ENCODE measurements around the gene FBXL16. TPM values are rescaled to one million over a fixed set of nuclear protein-coding genes. Genes with fewer than 3 reads are reported as not detected.

FBXL16 gene
- polyA plus RNA-seq, 1 of the 3 experiments (the other 2 are of a cell fraction): 19.8 TPM

DNA sequence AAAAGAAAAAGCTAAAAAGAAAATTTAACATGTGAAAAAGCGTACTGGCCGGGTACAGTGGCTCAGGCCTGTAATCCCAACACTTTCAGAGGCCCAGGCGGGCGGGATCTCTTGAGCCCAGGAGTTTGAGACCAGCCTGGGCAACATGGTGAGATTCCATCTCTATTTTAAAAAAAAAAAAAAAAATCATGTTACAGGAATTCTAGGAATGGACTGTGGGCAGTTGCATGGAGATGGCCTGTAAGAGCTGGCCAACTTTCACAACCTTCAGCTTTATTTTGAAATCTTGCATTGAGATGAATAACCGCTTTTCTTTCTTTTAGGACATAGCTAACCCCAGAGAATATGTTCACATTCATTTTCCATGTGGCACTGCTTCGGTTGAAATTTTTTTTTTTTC, 43.4 kb upstream of the FBXL16 start:
- POLR2A ChIA-PET: no interaction called here
- Histone ChIP-seq H3K79me2 (ENCODE audit: insufficient read depth) (no peaks in the 10 kb centered on the region), H3K9me3 (no peaks in the 10 kb centered on the region), H3K27me3 (ENCODE audit: insufficient read depth) (no peaks in the 10 kb centered on the region), H3K9ac (no peak overlapping the region), H3K4me1 (ENCODE audit: control insufficient read depth in 1 of 2, insufficient read depth in 2 of 2, low read depth in 1 of 2, low read length in 1 of 2) (no peaks in the 10 kb centered on the region), H2AFZ (ENCODE audit: low read depth) (no peak overlapping the region), H3F3A (replicated peaks; ENCODE audit: insufficient read depth) (peaks cover 4% of the 10 kb centered on the region), H3K9me2 (no peaks in the 10 kb centered on the region), H4K20me1 (ENCODE audit: insufficient read depth) (no peaks in the 10 kb centered on the region), H3K4me2 (no peak overlapping the region), H3K27ac (ENCODE audit: low read depth in 2 of 2, low read length in 1 of 2) (no peak overlapping the region), H3K36me3 (replicated peaks in 1 of 2; ENCODE audit: control insufficient read depth in 1 of 2, insufficient read depth in 2 of 2, low read length in 1 of 2) (no peaks in the 10 kb centered on the region), H3K4me3 (ENCODE audit: low read depth in 2 of 2, low read length in 1 of 2) (no peak overlapping the region)
- CTCF ChIA-PET: interaction anchor here (1.1 to 1.6 kb wide), 3 partner anchors 8 to 37 kb away, joined by 3 to 5 read pairs (median 3); partner anchors contain the start of gene CIAO3
- WGBS (ENCODE audit: low lambda C conversion rate): 90% methylated on average over 6 of the region's 6 CpGs
- TF ChIP-seq, protein P1, sequence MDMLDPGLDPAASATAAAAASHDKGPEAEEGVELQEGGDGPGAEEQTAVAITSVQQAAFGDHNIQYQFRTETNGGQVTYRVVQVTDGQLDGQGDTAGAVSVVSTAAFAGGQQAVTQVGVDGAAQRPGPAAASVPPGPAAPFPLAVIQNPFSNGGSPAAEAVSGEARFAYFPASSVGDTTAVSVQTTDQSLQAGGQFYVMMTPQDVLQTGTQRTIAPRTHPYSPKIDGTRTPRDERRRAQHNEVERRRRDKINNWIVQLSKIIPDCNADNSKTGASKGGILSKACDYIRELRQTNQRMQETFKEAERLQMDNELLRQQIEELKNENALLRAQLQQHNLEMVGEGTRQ (IDR thresholded peaks at IDR 0.05; ENCODE audit: borderline replicate concordance, low read depth, low read length): no peak
- TF ChIP-seq RXRA (IDR thresholded peaks at IDR 0.05; ENCODE audit: borderline replicate concordance, low read depth) (no peak), TAF1 (IDR thresholded peaks at IDR 0.05; ENCODE audit: borderline replicate concordance, low read depth, low read length) (no peak), CHD2 (IDR thresholded peaks at IDR 0.05; ENCODE audit: low read length, partially characterized antibody) (no peak), MEF2A (IDR thresholded peaks at IDR 0.05; ENCODE audit: borderline replicate concordance, low read depth) (no peak)
- TF ChIP-seq, protein P2, sequence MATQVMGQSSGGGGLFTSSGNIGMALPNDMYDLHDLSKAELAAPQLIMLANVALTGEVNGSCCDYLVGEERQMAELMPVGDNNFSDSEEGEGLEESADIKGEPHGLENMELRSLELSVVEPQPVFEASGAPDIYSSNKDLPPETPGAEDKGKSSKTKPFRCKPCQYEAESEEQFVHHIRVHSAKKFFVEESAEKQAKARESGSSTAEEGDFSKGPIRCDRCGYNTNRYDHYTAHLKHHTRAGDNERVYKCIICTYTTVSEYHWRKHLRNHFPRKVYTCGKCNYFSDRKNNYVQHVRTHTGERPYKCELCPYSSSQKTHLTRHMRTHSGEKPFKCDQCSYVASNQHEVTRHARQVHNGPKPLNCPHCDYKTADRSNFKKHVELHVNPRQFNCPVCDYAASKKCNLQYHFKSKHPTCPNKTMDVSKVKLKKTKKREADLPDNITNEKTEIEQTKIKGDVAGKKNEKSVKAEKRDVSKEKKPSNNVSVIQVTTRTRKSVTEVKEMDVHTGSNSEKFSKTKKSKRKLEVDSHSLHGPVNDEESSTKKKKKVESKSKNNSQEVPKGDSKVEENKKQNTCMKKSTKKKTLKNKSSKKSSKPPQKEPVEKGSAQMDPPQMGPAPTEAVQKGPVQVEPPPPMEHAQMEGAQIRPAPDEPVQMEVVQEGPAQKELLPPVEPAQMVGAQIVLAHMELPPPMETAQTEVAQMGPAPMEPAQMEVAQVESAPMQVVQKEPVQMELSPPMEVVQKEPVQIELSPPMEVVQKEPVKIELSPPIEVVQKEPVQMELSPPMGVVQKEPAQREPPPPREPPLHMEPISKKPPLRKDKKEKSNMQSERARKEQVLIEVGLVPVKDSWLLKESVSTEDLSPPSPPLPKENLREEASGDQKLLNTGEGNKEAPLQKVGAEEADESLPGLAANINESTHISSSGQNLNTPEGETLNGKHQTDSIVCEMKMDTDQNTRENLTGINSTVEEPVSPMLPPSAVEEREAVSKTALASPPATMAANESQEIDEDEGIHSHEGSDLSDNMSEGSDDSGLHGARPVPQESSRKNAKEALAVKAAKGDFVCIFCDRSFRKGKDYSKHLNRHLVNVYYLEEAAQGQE (IDR thresholded peaks at IDR 0.05; ENCODE audit: low read depth, low read length): no peak
- DNase-seq: no peak

DNA sequence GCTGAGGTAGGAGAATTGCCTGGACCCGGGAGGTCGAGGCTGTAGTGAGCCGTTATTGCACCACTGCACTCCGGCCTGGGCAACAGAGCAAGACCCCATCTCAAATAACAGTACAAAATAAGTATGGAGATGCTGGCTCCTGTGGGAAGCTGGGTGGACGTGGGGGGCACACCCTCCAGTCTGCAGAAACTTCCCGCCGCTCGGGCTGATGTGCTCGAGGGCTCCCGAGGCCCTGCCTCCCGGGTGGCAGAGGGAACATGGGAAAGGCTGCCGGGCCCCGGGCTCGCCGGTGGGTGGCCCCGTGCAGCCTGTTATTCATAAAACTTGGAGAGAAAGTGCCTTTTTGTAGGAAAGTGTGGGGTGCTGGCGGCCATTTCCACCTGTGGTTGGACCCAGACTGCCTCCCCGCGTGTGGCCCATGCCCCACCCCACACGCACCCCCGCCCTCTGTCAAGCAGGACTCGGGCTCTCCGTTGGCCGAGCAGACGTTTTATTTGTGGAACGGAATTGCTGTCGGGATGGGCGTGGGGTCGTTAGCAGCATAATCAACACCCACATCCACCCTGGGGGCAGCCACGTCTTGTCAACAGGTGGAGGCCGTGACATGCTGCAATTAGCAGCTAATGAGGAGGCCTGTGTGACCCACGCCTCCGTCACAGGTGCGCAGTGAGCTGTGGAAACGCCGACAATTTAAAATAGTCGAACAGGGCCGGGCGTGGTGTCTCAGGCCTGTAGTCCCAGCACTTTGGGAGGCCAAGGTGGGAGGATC, 42.6 kb upstream of the FBXL16 start:
- Histone ChIP-seq H3K9me3 (no peaks in the 10 kb centered on the region), H3K79me2 (ENCODE audit: insufficient read depth) (no peaks in the 10 kb centered on the region), H3F3A (replicated peaks; ENCODE audit: insufficient read depth) (peaks cover 4% of the 10 kb centered on the region), H3K9me2 (no peaks in the 10 kb centered on the region), H2AFZ (ENCODE audit: low read depth) (no peak overlapping the region), H4K20me1 (ENCODE audit: insufficient read depth) (no peaks in the 10 kb centered on the region), H3K27me3 (ENCODE audit: insufficient read depth) (no peaks in the 10 kb centered on the region), H3K4me3 (ENCODE audit: low read depth in 2 of 2, low read length in 1 of 2) (no peak overlapping the region), H3K27ac (ENCODE audit: low read depth in 2 of 2, low read length in 1 of 2) (no peak overlapping the region), H3K4me2 (no peak overlapping the region), H3K4me1 (ENCODE audit: control insufficient read depth in 1 of 2, insufficient read depth in 2 of 2, low read depth in 1 of 2, low read length in 1 of 2) (no peaks in the 10 kb centered on the region), H3K9ac (no peak overlapping the region), H3K36me3 (replicated peaks in 1 of 2; ENCODE audit: control insufficient read depth in 1 of 2, insufficient read depth in 2 of 2, low read length in 1 of 2) (no peaks in the 10 kb centered on the region)
- ChIA-PET POLR2A (no interaction called here), CTCF (interaction anchor here (1.5 kb wide), 1 partner anchor 12 kb away, joined by 3 read pairs; no protein-coding TSS in a partner anchor)
- DNase-seq: no peak
- WGBS (ENCODE audit: low lambda C conversion rate): 90% methylated on average over 28 of the region's 39 CpGs
- TF ChIP-seq, protein P3, sequence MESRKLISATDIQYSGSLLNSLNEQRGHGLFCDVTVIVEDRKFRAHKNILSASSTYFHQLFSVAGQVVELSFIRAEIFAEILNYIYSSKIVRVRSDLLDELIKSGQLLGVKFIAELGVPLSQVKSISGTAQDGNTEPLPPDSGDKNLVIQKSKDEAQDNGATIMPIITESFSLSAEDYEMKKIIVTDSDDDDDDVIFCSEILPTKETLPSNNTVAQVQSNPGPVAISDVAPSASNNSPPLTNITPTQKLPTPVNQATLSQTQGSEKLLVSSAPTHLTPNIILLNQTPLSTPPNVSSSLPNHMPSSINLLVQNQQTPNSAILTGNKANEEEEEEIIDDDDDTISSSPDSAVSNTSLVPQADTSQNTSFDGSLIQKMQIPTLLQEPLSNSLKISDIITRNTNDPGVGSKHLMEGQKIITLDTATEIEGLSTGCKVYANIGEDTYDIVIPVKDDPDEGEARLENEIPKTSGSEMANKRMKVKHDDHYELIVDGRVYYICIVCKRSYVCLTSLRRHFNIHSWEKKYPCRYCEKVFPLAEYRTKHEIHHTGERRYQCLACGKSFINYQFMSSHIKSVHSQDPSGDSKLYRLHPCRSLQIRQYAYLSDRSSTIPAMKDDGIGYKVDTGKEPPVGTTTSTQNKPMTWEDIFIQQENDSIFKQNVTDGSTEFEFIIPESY (IDR thresholded peaks at IDR 0.05; ENCODE audit: borderline replicate concordance, low read depth): no peak
- TF ChIP-seq FOSL2 (IDR thresholded peaks at IDR 0.05; ENCODE audit: borderline replicate concordance, low read depth) (no peak), TCF12 (IDR thresholded peaks at IDR 0.05) (no peak)
- TF ChIP-seq, protein P2 (IDR thresholded peaks at IDR 0.05; ENCODE audit: low read depth, low read length): no peak
- TF ChIP-seq, protein P4, sequence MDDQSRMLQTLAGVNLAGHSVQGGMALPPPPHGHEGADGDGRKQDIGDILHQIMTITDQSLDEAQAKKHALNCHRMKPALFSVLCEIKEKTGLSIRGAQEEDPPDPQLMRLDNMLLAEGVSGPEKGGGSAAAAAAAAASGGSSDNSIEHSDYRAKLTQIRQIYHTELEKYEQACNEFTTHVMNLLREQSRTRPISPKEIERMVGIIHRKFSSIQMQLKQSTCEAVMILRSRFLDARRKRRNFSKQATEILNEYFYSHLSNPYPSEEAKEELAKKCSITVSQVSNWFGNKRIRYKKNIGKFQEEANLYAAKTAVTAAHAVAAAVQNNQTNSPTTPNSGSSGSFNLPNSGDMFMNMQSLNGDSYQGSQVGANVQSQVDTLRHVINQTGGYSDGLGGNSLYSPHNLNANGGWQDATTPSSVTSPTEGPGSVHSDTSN (IDR thresholded peaks at IDR 0.05): no peak
- TF ChIP-seq, protein P5, sequence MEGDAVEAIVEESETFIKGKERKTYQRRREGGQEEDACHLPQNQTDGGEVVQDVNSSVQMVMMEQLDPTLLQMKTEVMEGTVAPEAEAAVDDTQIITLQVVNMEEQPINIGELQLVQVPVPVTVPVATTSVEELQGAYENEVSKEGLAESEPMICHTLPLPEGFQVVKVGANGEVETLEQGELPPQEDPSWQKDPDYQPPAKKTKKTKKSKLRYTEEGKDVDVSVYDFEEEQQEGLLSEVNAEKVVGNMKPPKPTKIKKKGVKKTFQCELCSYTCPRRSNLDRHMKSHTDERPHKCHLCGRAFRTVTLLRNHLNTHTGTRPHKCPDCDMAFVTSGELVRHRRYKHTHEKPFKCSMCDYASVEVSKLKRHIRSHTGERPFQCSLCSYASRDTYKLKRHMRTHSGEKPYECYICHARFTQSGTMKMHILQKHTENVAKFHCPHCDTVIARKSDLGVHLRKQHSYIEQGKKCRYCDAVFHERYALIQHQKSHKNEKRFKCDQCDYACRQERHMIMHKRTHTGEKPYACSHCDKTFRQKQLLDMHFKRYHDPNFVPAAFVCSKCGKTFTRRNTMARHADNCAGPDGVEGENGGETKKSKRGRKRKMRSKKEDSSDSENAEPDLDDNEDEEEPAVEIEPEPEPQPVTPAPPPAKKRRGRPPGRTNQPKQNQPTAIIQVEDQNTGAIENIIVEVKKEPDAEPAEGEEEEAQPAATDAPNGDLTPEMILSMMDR (IDR thresholded peaks at IDR 0.05): no peak
